Glutamatergic neuron (in vitro differentiated cells): ENCODE data around the gene TAOK3. TPM values are rescaled to one million over a fixed set of nuclear protein-coding genes. Genes with fewer than 3 reads are reported as not detected.
"Not testable (repeated sequence)": the region's sequence is repeated elsewhere in the genome, so short reads cannot be mapped to it uniquely, and the experiment has no call there.

Source experiments
- DNase-seq: peaks from one replicate; pipeline ENCODE4 v3.0.0; 2022
- H3K27ac Mint-ChIP-seq: one replicate; pipeline ENCODE4 v1.8.0; 2020; ENCODE audit warnings: mild to moderate bottlenecking, mixed read lengths, inconsistent platforms; ENCODE audit not compliant: unreplicated experiment
- H3K27me3 Mint-ChIP-seq: one replicate; pipeline ENCODE4 v1.8.0; 2020; ENCODE audit warnings: mild to moderate bottlenecking, moderate library complexity, mixed read lengths, inconsistent platforms; ENCODE audit not compliant: unreplicated experiment
- H3K36me3 Mint-ChIP-seq: one replicate; pipeline ENCODE4 v1.8.0; 2020; ENCODE audit warnings: mild to moderate bottlenecking, mixed read lengths, inconsistent platforms; ENCODE audit not compliant: unreplicated experiment
- H3K4me1 Mint-ChIP-seq: one replicate; pipeline ENCODE4 v1.8.0; 2020; ENCODE audit warnings: mild to moderate bottlenecking, low read depth, mixed read lengths, inconsistent platforms; ENCODE audit not compliant: unreplicated experiment
- H3K4me3 Mint-ChIP-seq: one replicate; pipeline ENCODE4 v1.8.0; 2020; ENCODE audit warnings: mild to moderate bottlenecking, mixed read lengths, inconsistent platforms; ENCODE audit not compliant: unreplicated experiment
- H3K9me3 Mint-ChIP-seq: one replicate; pipeline ENCODE4 v1.8.0; 2020; ENCODE audit warnings: mild to moderate bottlenecking, moderate library complexity, mixed read lengths, inconsistent platforms; ENCODE audit not compliant: unreplicated experiment
- CTCF ChIP-seq: fragments of 200-600 bp; sonication (generic); IDR thresholded peaks from one replicate; pipeline ENCODE4 v1.5.0; 2021; ENCODE audit not compliant: partially characterized antibody, unreplicated experiment
- total RNA-seq: library from RNA; stranded (reverse); fragmentation: NEBNext Ultra II Directional; extraction: Animal tissue kit (Norgen Biotek cat#: 25700); gene quantifications from one replicate; pipeline ENCODE4 v1.2.1, GENCODE V29; 2021; ENCODE audit not compliant: unreplicated experiment

The TAOK3 gene
- total RNA-seq, 1 donor from 2014 or later = 13.1 TPM

- Mint-ChIP-seq H3K4me3 (no peak overlapping the region), H3K27me3 (peaks cover 6% of the 10 kb centered on the region), H3K36me3 (no peaks in the 10 kb centered on the region), H3K27ac (no peak overlapping the region), H3K9me3 (no peaks in the 10 kb centered on the region), H3K4me1 (no peaks in the 10 kb centered on the region)
- no peak for DNase-seq
- TF ChIP-seq CTCF = no peak
Measured at GRCh38 chr12:118256352-118256751, 116.4 kb downstream of the TAOK3 start.

GRCh38 chr12:118249547-118249946 lies 123.2 kb downstream of the TAOK3 start:
- Mint-ChIP-seq H3K9me3 (no peaks in the 10 kb centered on the region), H3K36me3 (no peaks in the 10 kb centered on the region), H3K27me3 (peaks cover 6% of the 10 kb centered on the region), H3K4me1 (no peaks in the 10 kb centered on the region), H3K4me3 (no peak overlapping the region), H3K27ac (no peak overlapping the region)
- DNase-seq = no peak
- no peak for TF ChIP-seq CTCF

GRCh38 chr12:118245886-118246285 lies 126.8 kb downstream of the TAOK3 start:
- not testable (repeated sequence) for H3K27me3 Mint-ChIP-seq, DNase-seq, H3K9me3 Mint-ChIP-seq, H3K27ac Mint-ChIP-seq, H3K4me3 Mint-ChIP-seq, H3K36me3 Mint-ChIP-seq, H3K4me1 Mint-ChIP-seq

GRCh38 chr12:118238888-118239287 lies 133.8 kb downstream of the TAOK3 start:
- no peaks in the 10 kb centered on the region for H3K9me3 Mint-ChIP-seq
- H3K4me1 Mint-ChIP-seq = no peaks in the 10 kb centered on the region
- no peak for DNase-seq
- H3K27me3 Mint-ChIP-seq = no peaks in the 10 kb centered on the region
- no peak overlapping the region for H3K27ac Mint-ChIP-seq
- no peaks in the 10 kb centered on the region for H3K36me3 Mint-ChIP-seq
- no peak overlapping the region for H3K4me3 Mint-ChIP-seq
- no peak for TF ChIP-seq CTCF

- no peak overlapping the region for H3K27ac Mint-ChIP-seq
- H3K4me3 Mint-ChIP-seq = no peak overlapping the region
- no peak for DNase-seq
Measured at GRCh38 chr12:118237908-118238307, 134.8 kb downstream of the TAOK3 start.

More at GRCh38 chr12:118237908-118238307, 134.8 kb downstream of the TAOK3 start:
- Mint-ChIP-seq H3K27me3 (no peaks in the 10 kb centered on the region), H3K36me3 (no peaks in the 10 kb centered on the region), H3K4me1 (no peaks in the 10 kb centered on the region), H3K9me3 (no peaks in the 10 kb centered on the region)
- no peak for TF ChIP-seq CTCF
